H1 (cell line): Measurements from ENCODE around the gene TP63. TPM values are rescaled to one million over a fixed set of nuclear protein-coding genes. Genes with fewer than 3 reads are reported as not detected.

Source experiments
- CTCF ChIA-PET: fragments of 300-600 bp; sonication (Branson Sonifier 250); formaldehyde crosslinking; loops from one replicate; lab custom pipeline; 2021; ENCODE audit not compliant: partially characterized antibody; lab: Charles Lee
- POLR2A ChIA-PET: fragments of 300-600 bp; sonication (Branson Sonifier 250); formaldehyde crosslinking; loops from one replicate; lab custom pipeline; 2021; ENCODE audit warnings: inconsistent platforms; ENCODE audit not compliant: partially characterized antibody; lab: Charles Lee
- DNase-seq, 2 experiments: peaks; one replicate each; pipeline versions ENCODE4 v3.0.0 to v3.0.0-alpha.2; 2010 to 2022; ENCODE audit warnings: low spot score in 2 of 2, low read depth in 1 of 2, mixed read lengths in 1 of 2
- FAIRE-seq: peaks from 2 replicates; lab custom pipeline; 2011; peaks lifted over from hg19 to GRCh38; lab: Jason Lieb, UNC
- H2AFZ ChIP-seq: 2 replicates; pipeline ENCODE4 v1.8.1; 2012; ENCODE audit warnings: low read length, inconsistent platforms
- H2AK5ac ChIP-seq: 2 replicates; pipeline ENCODE4 v1.6.1; 2013; ENCODE audit warnings: low read depth, low read length
- H2BK120ac ChIP-seq: replicated peaks from 2 replicates; pipeline ENCODE3; 2013; ENCODE audit warnings: low read depth, low read length, inconsistent platforms
- H2BK12ac ChIP-seq: 2 replicates; pipeline ENCODE4 v1.6.1; 2013; ENCODE audit warnings: low read depth, low read length
- H2BK15ac ChIP-seq: 2 replicates; pipeline ENCODE4 v1.6.1; 2013; ENCODE audit warnings: low read length
- H2BK20ac ChIP-seq: 2 replicates; pipeline ENCODE4 v1.6.1; 2013; ENCODE audit warnings: low read length
- H2BK5ac ChIP-seq: 2 replicates; pipeline ENCODE4 v1.6.1; 2013; ENCODE audit warnings: low read depth, low read length
- H3K14ac ChIP-seq: 2 replicates; pipeline ENCODE4 v1.6.1; 2013; ENCODE audit warnings: inconsistent platforms; ENCODE audit not compliant: insufficient read length
- H3K18ac ChIP-seq: 2 replicates; pipeline ENCODE4 v1.6.1; 2013; ENCODE audit warnings: low read length; ENCODE audit errors: extremely low read depth
- H3K23ac ChIP-seq: 2 replicates; pipeline ENCODE4 v1.6.1; 2013; ENCODE audit warnings: inconsistent platforms; ENCODE audit not compliant: insufficient read length
- H3K23me2 ChIP-seq: 2 replicates; pipeline ENCODE4 v1.6.1; 2013; ENCODE audit warnings: low read depth, low read length
- H3K27ac ChIP-seq: 2 replicates; pipeline ENCODE4 v1.6.1; 2011; ENCODE audit warnings: low read depth, low read length, inconsistent platforms
- H3K27me3 ChIP-seq, 4 experiments: replicated peaks in 1 of 4; 1 replicate in 1 of 4; 2 replicates in 3 of 4; pipeline versions ENCODE4 v1.6.1 to v1.8.1; 2011 to 2013; ENCODE audit warnings: low read length in 3 of 4, mild to moderate bottlenecking in 3 of 4, inconsistent platforms in 2 of 4, mixed read lengths in 2 of 4, moderate library complexity in 1 of 4; ENCODE audit not compliant: control insufficient read depth in 3 of 4, insufficient read depth in 3 of 4; ENCODE audit errors: extremely low read depth in 1 of 4
- H3K36me3 ChIP-seq, 4 experiments: 2 replicates each; pipeline versions ENCODE4 v1.6.1 to v1.8.1; 2011 to 2013; ENCODE audit warnings: mild to moderate bottlenecking in 4 of 4, low read length in 3 of 4, moderate library complexity in 2 of 4, control low read depth in 1 of 4, inconsistent platforms in 1 of 4; ENCODE audit not compliant: insufficient read depth in 4 of 4, control insufficient read depth in 2 of 4
- H3K4ac ChIP-seq: replicated peaks from 2 replicates; pipeline ENCODE3; 2013; ENCODE audit warnings: low read length, low read depth, mixed read lengths, inconsistent platforms; ENCODE audit not compliant: insufficient read length
- H3K4me1 ChIP-seq, 4 experiments: replicated peaks in 1 of 4; 1 replicate in 1 of 4; 2 replicates in 3 of 4; pipeline versions ENCODE4 v1.6.1 to v1.8.1; 2011 to 2013; ENCODE audit warnings: low read length in 3 of 4, inconsistent platforms in 2 of 4, mixed read lengths in 1 of 4; ENCODE audit not compliant: insufficient read depth in 4 of 4, control insufficient read depth in 3 of 4
- H3K4me2 ChIP-seq, 2 experiments: 2 replicates each; pipeline versions ENCODE4 v1.6.1 to v1.8.1; 2011 to 2013; ENCODE audit warnings: low read depth in 2 of 2, low read length in 2 of 2, control low read depth in 1 of 2, inconsistent platforms in 1 of 2, mild to moderate bottlenecking in 1 of 2; ENCODE audit not compliant: insufficient read depth in 1 of 2
- H3K4me3 ChIP-seq, 4 experiments: fragments of 200-600, 300-600 bp in 1 of 4; sonication (generic), shearing (Covaris generic), sonication (Bioruptor Twin) in 1 of 4; 2 replicates each; pipeline versions ENCODE4 v1.5.1 to v1.8.1; 2011 to 2016; ENCODE audit warnings: low read length in 4 of 4, low read depth in 3 of 4, control low read depth in 2 of 4, inconsistent platforms in 2 of 4, mild to moderate bottlenecking in 2 of 4, mixed read lengths in 1 of 4, moderate library complexity in 1 of 4; ENCODE audit not compliant: insufficient read depth in 2 of 4; ENCODE audit errors: extremely low read depth in 1 of 4
- H3K56ac ChIP-seq: replicated peaks from 2 replicates; pipeline ENCODE3; 2013; ENCODE audit warnings: low read depth, mild to moderate bottlenecking, mixed read lengths, low read length, inconsistent platforms; ENCODE audit not compliant: insufficient read length
- H3K79me1 ChIP-seq: 2 replicates; pipeline ENCODE4 v1.6.1; 2013; ENCODE audit warnings: low read depth, low read length, control low read depth
- H3K79me2 ChIP-seq, 2 experiments: 2 replicates each; pipeline versions ENCODE4 v1.6.1 to v1.8.1; 2012 to 2013; ENCODE audit warnings: low read length in 2 of 2, mild to moderate bottlenecking in 2 of 2, inconsistent platforms in 1 of 2; ENCODE audit not compliant: insufficient read depth in 2 of 2, control insufficient read depth in 1 of 2
- H3K9ac ChIP-seq, 4 experiments: replicated peaks in 1 of 4; 1 replicate in 1 of 4; 2 replicates in 3 of 4; pipeline versions ENCODE4 v1.6.1 to v1.8.1; 2011 to 2013; ENCODE audit warnings: low read depth in 3 of 4, low read length in 3 of 4, control low read depth in 2 of 4, mild to moderate bottlenecking in 2 of 4, moderate library complexity in 2 of 4, inconsistent platforms in 1 of 4; ENCODE audit errors: extremely low read depth in 1 of 4
- H3K9me3 ChIP-seq, 2 experiments: 2 replicates each; pipeline versions ENCODE4 v1.6.1 to v1.8.1; 2012 to 2013; ENCODE audit warnings: mild to moderate bottlenecking in 2 of 2, moderate library complexity in 2 of 2, control low read depth in 1 of 2, inconsistent platforms in 1 of 2, low read depth in 1 of 2, low read length in 1 of 2, mixed read lengths in 1 of 2; ENCODE audit not compliant: insufficient read depth in 2 of 2
- H4K20me1 ChIP-seq, 2 experiments: replicated peaks in 1 of 2; 2 replicates each; pipeline versions ENCODE3 to v1.8.1; 2011 to 2013; ENCODE audit warnings: inconsistent platforms in 2 of 2, low read length in 2 of 2, mild to moderate bottlenecking in 1 of 2; ENCODE audit not compliant: insufficient read depth in 2 of 2, control insufficient read depth in 1 of 2
- H4K5ac ChIP-seq: 2 replicates; pipeline ENCODE4 v1.6.1; 2013; ENCODE audit warnings: low read length, low read depth, mixed read lengths, inconsistent platforms; ENCODE audit not compliant: insufficient read length
- H4K8ac ChIP-seq: 2 replicates; pipeline ENCODE4 v1.8.0; 2013; ENCODE audit warnings: mild to moderate bottlenecking, moderate library complexity, low read length, inconsistent platforms; ENCODE audit not compliant: insufficient read depth; ENCODE audit errors: extremely low read depth
- H4K91ac ChIP-seq: replicated peaks from 2 replicates; pipeline ENCODE3; 2013; ENCODE audit warnings: low read length, mixed read lengths, inconsistent platforms; ENCODE audit not compliant: insufficient read length
- POU5F1 ChIP-seq: IDR thresholded peaks from 2 replicates; pipeline ENCODE4 v1.6.1; 2011; ENCODE audit warnings: low read depth, mild to moderate bottlenecking, low read length, moderate library complexity
- WGBS, 2 experiments: shearing (Covaris generic) in 1 of 2; methylation state at CpG; one replicate each; pipeline versions ENCODE4 v1.1.6 to v1.1.7; 2013 to 2015; ENCODE audit warnings: low lambda C conversion rate in 2 of 2, mixed read lengths in 2 of 2, inconsistent platforms in 1 of 2, low coverage in 1 of 2, missing lambda C conversion rate in 1 of 2; ENCODE audit not compliant: insufficient replicate concordance in 2 of 2, insufficient coverage in 1 of 2, insufficient read length in 1 of 2; ENCODE audit errors: extremely low coverage in 1 of 2, missing lambda C conversion rate in 1 of 2; 5-methylcytosine and 5-hydroxymethylcytosine counted together
- polyA plus RNA-seq, 7 experiments: library from polyadenylated mRNA; depleted of rRNA in 3 of 7; stranded (reverse) in 5 of 7; unstranded in 2 of 7; fragments of >200 nt in 5 of 7; fragments of 200-250 nt in 2 of 7; gene quantifications; 1 replicate in 5 of 7; 2 replicates in 1 of 7; 4 replicates in 1 of 7; pipeline versions ENCODE4 v1.2.1 to v1.2.3, GENCODE V29; 2011 to 2013; ENCODE audit warnings: missing spikeins in 2 of 7, mixed read lengths in 2 of 7
- total RNA-seq: library from RNA; stranded (reverse); fragmentation: NEBNext Ultra II Directional; extraction: Animal tissue kit (Norgen Biotek cat#: 25700); gene quantifications from 2 replicates; pipeline ENCODE4 v1.2.1, GENCODE V29; 2021

Gene TP63
- total and polyA plus RNA-seq, 2 of the 8 experiments (the other 6 are each of a cell fraction or from before 2014, with no cell fraction given): not detected

- H2BK120ac ChIP-seq: no peak overlapping the region
- FAIRE-seq (no peak), DNase-seq (no peak)
- no peaks in the 10 kb centered on the region for H3K79me1 ChIP-seq
- ChIA-PET CTCF (interaction anchor here (0.5 to 7.1 kb wide), 14 partner anchors 11 to 485 kb away, joined by 3 to 68 read pairs (median 5); no protein-coding TSS in a partner anchor), POLR2A (no interaction called here)
- H2BK12ac ChIP-seq: no peak overlapping the region
- H2AK5ac ChIP-seq: no peak overlapping the region
- no peak overlapping the region for H3K56ac ChIP-seq
- no peak overlapping the region for H4K91ac ChIP-seq
- H3K23ac ChIP-seq: no peak overlapping the region
- no peak overlapping the region for H3K4ac ChIP-seq
- H3K9ac ChIP-seq: no peak overlapping the region
- no peaks in the 10 kb centered on the region for H3K36me3 ChIP-seq
- no peak overlapping the region for H2BK20ac ChIP-seq
- H4K8ac ChIP-seq: no peak overlapping the region
- H2BK15ac ChIP-seq: no peak overlapping the region
- 0 out of 2 replicates have a peak overlapping the region, but pooled peaks have one; percentile 58 for H2AFZ ChIP-seq
- H4K5ac ChIP-seq: no peak overlapping the region
- H3K14ac ChIP-seq: no peak overlapping the region
- H4K20me1 ChIP-seq: no peaks in the 10 kb centered on the region
- H3K4me2 ChIP-seq: no peak overlapping the region
- H3K27ac ChIP-seq: no peak overlapping the region
- H3K18ac ChIP-seq: no peak overlapping the region
- no peaks in the 10 kb centered on the region for H3K27me3 ChIP-seq
- H3K4me1 ChIP-seq: no peaks in the 10 kb centered on the region
- 89% methylated on average over 1 of the region's 1 CpG; no CpG with 5 or more reads in 1 of the 2 experiments for WGBS, 2 experiments
- no peaks in the 10 kb centered on the region for H3K79me2 ChIP-seq
- no peaks in the 10 kb centered on the region for H3K9me3 ChIP-seq
- H2BK5ac ChIP-seq: no peak overlapping the region
- H3K23me2 ChIP-seq: no peaks in the 10 kb centered on the region
- H3K4me3 ChIP-seq: no peak overlapping the region
- TF ChIP-seq POU5F1: no peak
Measured at GRCh38 chr3:189688262-189688661, 57.1 kb downstream of the TP63 start.
